HEK293 (cell line): Measurements from ENCODE around the gene PAN2.

Source experiments
- CTCF ChIA-PET: fragments of 350-600 bp; formaldehyde crosslinking; extraction: SDS; loops from one replicate; lab custom pipeline; 2021; ENCODE audit warnings: antibody characterized with exemption; lab: Yijun Ruan, JAX
- POLR2A ChIA-PET: fragments of 300-600 bp; formaldehyde crosslinking; extraction: SDS; loops from one replicate; lab custom pipeline; 2020; ENCODE audit warnings: antibody characterized with exemption, inconsistent platforms; lab: Yijun Ruan, JAX
- H3K27ac ChIP-seq: fragments of 200-500 bp; sonication (Bioruptor generic); 2 replicates; pipeline ENCODE4 v1.5.1; 2014; ENCODE audit warnings: low read depth, low read length, control low read depth, inconsistent platforms; ENCODE audit errors: extremely low read depth
- H3K36me3 ChIP-seq, 2 experiments: fragments of 200-500 bp in 1 of 2; sonication (Bioruptor generic) in 1 of 2; 1 replicate in 1 of 2; 2 replicates in 1 of 2; pipeline ENCODE4 v1.5.1; 2014 to 2017; ENCODE audit warnings: inconsistent platforms in 2 of 2, low read length in 2 of 2; ENCODE audit not compliant: control insufficient read depth in 2 of 2, insufficient read depth in 1 of 2
- H3K4me1 ChIP-seq: fragments of 200-500 bp; sonication (Bioruptor generic); 2 replicates; pipeline ENCODE4 v1.5.1; 2014; ENCODE audit warnings: mild to moderate bottlenecking, low read length, inconsistent platforms; ENCODE audit not compliant: control insufficient read depth, insufficient read depth
- H3K4me3 ChIP-seq: 2 replicates; pipeline ENCODE4 v1.5.1; 2011; ENCODE audit warnings: low read depth, mild to moderate bottlenecking, control low read depth, low read length, moderate library complexity
- H3K9me3 ChIP-seq: fragments of 200-500 bp; sonication (Bioruptor generic); 2 replicates; pipeline ENCODE4 v1.5.1; 2014; ENCODE audit warnings: low read depth, low read length, inconsistent platforms; ENCODE audit not compliant: control insufficient read depth, insufficient read depth
- SP7 ChIP-seq: fragments of 450-650 bp; formaldehyde crosslinking; IDR thresholded peaks from 2 replicates; pipeline ENCODE4 v1.5.1; 2016; ENCODE audit warnings: missing biosample characterization, missing genetic modification characterization
- YY2 ChIP-seq: fragments of 450-650 bp; formaldehyde crosslinking; IDR thresholded peaks from 2 replicates; pipeline ENCODE4 v1.5.1; 2016; ENCODE audit warnings: missing biosample characterization, missing genetic modification characterization
- ZBTB17 ChIP-seq: fragments of 450-650 bp; formaldehyde crosslinking; IDR thresholded peaks from 2 replicates; pipeline ENCODE4 v1.5.1; 2016; ENCODE audit warnings: missing biosample characterization, missing genetic modification characterization
- ZNF175 ChIP-seq: fragments of 450-650 bp; formaldehyde crosslinking; IDR thresholded peaks from 2 replicates; pipeline ENCODE4 v1.5.1; 2016; ENCODE audit warnings: missing biosample characterization, missing genetic modification characterization
- ZNF214 ChIP-seq: fragments of 450-650 bp; formaldehyde crosslinking; IDR thresholded peaks from 2 replicates; pipeline ENCODE4 v1.5.1; 2017; ENCODE audit warnings: missing biosample characterization, mild to moderate bottlenecking, missing genetic modification characterization, borderline replicate concordance
- ZNF335 ChIP-seq: fragments of 450-650 bp; formaldehyde crosslinking; conservative IDR thresholded peaks from 2 replicates; pipeline ENCODE4 v1.5.1; 2016; ENCODE audit warnings: missing biosample characterization, missing genetic modification characterization
- ZNF341 ChIP-seq: fragments of 450-650 bp; formaldehyde crosslinking; IDR thresholded peaks from 2 replicates; pipeline ENCODE4; 2016; ENCODE audit warnings: low read depth, missing biosample characterization, missing genetic modification characterization
- ZNF629 ChIP-seq: fragments of 450-650 bp; formaldehyde crosslinking; IDR thresholded peaks from 2 replicates; pipeline ENCODE4 v1.5.1; 2017; ENCODE audit warnings: missing biosample characterization, missing genetic modification characterization
- ZNF654 ChIP-seq: fragments of 450-650 bp; formaldehyde crosslinking; IDR thresholded peaks from 2 replicates; pipeline ENCODE4 v1.5.1; 2016; ENCODE audit warnings: low read depth, missing biosample characterization, missing genetic modification characterization
- ZNF830 ChIP-seq: fragments of 450-650 bp; IDR thresholded peaks from 2 replicates; pipeline ENCODE4 v1.5.0; 2018; ENCODE audit warnings: missing biosample characterization, missing genetic modification characterization, low read depth, mild to moderate bottlenecking, moderate library complexity
- ZSCAN16 ChIP-seq: fragments of 450-650 bp; formaldehyde crosslinking; IDR thresholded peaks from 2 replicates; pipeline ENCODE4 v1.5.1; 2016; ENCODE audit warnings: missing biosample characterization, missing genetic modification characterization
- TF ChIP-seq, protein P1 (sequence below): fragments of 450-650 bp; formaldehyde crosslinking; IDR thresholded peaks from 2 replicates; pipeline ENCODE4 v1.5.1; 2016; ENCODE audit warnings: missing biosample characterization, missing genetic modification characterization
- TF ChIP-seq, protein P2 (sequence below): fragments of 450-650 bp; formaldehyde crosslinking; IDR thresholded peaks from 2 replicates; pipeline ENCODE4; 2016; ENCODE audit warnings: missing biosample characterization, missing genetic modification characterization
- TF ChIP-seq, protein P3 (sequence below): fragments of 450-650 bp; formaldehyde crosslinking; IDR thresholded peaks from 2 replicates; pipeline ENCODE4 v1.5.1; 2016; ENCODE audit warnings: missing biosample characterization, missing genetic modification characterization, borderline replicate concordance
- TF ChIP-seq, protein P4 (sequence below): fragments of 450-650 bp; formaldehyde crosslinking; IDR thresholded peaks from 2 replicates; pipeline ENCODE4 v1.5.1; 2016; ENCODE audit warnings: missing biosample characterization, missing genetic modification characterization
- TF ChIP-seq, protein P5 (sequence below): fragments of 450-650 bp; formaldehyde crosslinking; conservative IDR thresholded peaks from 2 replicates; pipeline ENCODE4 v1.5.1; 2016; ENCODE audit warnings: low read depth, missing biosample characterization, missing genetic modification characterization
- TF ChIP-seq, protein P6 (sequence below): fragments of 450-650 bp; formaldehyde crosslinking; IDR thresholded peaks from 2 replicates; pipeline ENCODE4 v1.5.1; 2016; ENCODE audit warnings: missing biosample characterization, missing genetic modification characterization

PAN2 gene

DNA sequence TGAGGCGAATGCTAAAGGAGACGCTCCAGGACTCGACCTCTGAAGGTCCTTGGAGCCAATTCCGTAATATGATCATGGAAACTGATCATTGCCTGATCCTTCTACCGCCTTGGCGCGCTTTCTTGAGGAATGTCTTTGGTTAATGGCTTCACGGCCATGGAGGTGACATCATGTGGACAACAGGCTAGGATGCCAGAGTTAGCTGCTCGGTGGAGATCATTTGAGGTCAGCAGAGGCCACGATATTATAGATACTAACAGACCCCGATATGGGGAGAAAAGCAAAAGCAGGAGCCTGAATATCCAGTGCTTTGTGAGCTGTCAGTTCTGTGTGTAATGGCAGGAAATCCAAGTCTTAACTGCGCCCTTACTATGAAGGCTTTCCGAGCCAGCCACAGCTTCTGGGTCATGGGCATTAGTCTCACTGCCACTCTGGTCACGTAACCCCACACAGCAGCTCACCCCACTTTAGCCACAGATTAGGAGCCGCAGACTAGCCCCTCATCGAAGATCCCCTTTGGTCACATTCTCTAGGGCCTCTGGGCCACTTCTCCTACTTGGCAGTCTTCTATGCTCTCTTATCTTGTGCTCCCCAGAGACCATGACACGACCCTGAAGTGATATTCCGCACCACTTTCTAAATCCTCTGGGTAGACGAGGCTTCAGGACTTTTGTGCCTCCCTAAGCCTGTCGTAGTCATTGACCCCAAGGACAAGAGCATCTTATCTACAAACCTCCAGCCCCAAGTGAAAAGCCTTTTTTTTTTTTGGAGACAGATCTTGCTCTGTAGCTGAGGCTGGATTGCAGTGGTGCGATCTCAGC is 32.9 kb downstream of the PAN2 start:
- Histone ChIP-seq H3K27ac (peak overlapping the region; percentile 73), H3K9me3 (no peaks in the 10 kb centered on the region), H3K4me3 (peak overlapping the region; percentile 38), H3K36me3 (peaks cover 19 to 53% of the 10 kb centered on the region in 2 experiments; a peak in 2 of 3 replicates), H3K4me1 (peaks cover 4% of the 10 kb centered on the region; the same call in 1 of the 2 replicates)
- ChIA-PET POLR2A (interaction anchor here (1.2 to 2.8 kb wide), 3 partner anchors 10 to 183 kb away, joined by 5 to 7 read pairs (median 6); partner anchors contain the start of gene ZC3H10), CTCF (interaction anchor here (0.5 to 1.0 kb wide), 5 partner anchors 43 to 221 kb away, joined by 3 to 4 read pairs (median 3); partner anchors contain the start of genes ANKRD52 and RBMS2)
- TF ChIP-seq ZNF214 (tag by site-specific recombination) (no peak), ZNF629 (tag by site-specific recombination) (0 out of 2 replicates have a peak, but pooled peaks have one; percentile 32), ZNF341 (tag by site-specific recombination) (no peak), SP7 (tag by site-specific recombination) (peak; percentile 41; the same call in 1 of the 2 replicates), ZNF654 (0 out of 2 replicates have a peak, but pooled peaks have one; percentile 8), ZBTB17 (peak; percentile 91), ZNF335 (tag by site-specific recombination) (peak; percentile 98), YY2 (peak; percentile 67; the same call in 1 of the 2 replicates), ZNF830 (tag by site-specific recombination) (no peak), ZSCAN16 (tag by site-specific recombination) (no peak), ZNF175 (tag by site-specific recombination) (no peak)
- TF ChIP-seq, protein P1, sequence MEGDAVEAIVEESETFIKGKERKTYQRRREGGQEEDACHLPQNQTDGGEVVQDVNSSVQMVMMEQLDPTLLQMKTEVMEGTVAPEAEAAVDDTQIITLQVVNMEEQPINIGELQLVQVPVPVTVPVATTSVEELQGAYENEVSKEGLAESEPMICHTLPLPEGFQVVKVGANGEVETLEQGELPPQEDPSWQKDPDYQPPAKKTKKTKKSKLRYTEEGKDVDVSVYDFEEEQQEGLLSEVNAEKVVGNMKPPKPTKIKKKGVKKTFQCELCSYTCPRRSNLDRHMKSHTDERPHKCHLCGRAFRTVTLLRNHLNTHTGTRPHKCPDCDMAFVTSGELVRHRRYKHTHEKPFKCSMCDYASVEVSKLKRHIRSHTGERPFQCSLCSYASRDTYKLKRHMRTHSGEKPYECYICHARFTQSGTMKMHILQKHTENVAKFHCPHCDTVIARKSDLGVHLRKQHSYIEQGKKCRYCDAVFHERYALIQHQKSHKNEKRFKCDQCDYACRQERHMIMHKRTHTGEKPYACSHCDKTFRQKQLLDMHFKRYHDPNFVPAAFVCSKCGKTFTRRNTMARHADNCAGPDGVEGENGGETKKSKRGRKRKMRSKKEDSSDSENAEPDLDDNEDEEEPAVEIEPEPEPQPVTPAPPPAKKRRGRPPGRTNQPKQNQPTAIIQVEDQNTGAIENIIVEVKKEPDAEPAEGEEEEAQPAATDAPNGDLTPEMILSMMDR (tag by site-specific recombination): 0 out of 2 replicates have a peak, but pooled peaks have one; percentile 14
- TF ChIP-seq, protein P2, sequence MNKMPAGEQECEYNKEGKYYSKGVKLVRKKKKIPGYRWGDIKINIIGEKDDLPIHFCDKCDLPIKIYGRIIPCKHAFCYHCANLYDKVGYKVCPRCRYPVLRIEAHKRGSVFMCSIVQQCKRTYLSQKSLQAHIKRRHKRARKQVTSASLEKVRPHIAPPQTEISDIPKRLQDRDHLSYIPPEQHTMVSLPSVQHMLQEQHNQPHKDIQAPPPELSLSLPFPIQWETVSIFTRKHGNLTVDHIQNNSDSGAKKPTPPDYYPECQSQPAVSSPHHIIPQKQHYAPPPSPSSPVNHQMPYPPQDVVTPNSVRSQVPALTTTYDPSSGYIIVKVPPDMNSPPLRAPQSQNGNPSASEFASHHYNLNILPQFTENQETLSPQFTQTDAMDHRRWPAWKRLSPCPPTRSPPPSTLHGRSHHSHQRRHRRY (tag by site-specific recombination): no peak
- TF ChIP-seq, protein P3, sequence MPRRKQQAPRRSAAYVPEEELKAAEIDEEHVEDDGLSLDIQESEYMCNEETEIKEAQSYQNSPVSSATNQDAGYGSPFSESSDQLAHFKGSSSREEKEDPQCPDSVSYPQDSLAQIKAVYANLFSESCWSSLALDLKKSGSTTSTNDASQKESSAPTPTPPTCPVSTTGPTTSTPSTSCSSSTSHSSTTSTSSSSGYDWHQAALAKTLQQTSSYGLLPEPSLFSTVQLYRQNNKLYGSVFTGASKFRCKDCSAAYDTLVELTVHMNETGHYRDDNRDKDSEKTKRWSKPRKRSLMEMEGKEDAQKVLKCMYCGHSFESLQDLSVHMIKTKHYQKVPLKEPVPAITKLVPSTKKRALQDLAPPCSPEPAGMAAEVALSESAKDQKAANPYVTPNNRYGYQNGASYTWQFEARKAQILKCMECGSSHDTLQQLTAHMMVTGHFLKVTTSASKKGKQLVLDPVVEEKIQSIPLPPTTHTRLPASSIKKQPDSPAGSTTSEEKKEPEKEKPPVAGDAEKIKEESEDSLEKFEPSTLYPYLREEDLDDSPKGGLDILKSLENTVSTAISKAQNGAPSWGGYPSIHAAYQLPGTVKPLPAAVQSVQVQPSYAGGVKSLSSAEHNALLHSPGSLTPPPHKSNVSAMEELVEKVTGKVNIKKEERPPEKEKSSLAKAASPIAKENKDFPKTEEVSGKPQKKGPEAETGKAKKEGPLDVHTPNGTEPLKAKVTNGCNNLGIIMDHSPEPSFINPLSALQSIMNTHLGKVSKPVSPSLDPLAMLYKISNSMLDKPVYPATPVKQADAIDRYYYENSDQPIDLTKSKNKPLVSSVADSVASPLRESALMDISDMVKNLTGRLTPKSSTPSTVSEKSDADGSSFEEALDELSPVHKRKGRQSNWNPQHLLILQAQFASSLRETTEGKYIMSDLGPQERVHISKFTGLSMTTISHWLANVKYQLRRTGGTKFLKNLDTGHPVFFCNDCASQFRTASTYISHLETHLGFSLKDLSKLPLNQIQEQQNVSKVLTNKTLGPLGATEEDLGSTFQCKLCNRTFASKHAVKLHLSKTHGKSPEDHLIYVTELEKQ (tag by site-specific recombination): peak; percentile 23; the same call in 1 of the 2 replicates
- TF ChIP-seq, protein P4, sequence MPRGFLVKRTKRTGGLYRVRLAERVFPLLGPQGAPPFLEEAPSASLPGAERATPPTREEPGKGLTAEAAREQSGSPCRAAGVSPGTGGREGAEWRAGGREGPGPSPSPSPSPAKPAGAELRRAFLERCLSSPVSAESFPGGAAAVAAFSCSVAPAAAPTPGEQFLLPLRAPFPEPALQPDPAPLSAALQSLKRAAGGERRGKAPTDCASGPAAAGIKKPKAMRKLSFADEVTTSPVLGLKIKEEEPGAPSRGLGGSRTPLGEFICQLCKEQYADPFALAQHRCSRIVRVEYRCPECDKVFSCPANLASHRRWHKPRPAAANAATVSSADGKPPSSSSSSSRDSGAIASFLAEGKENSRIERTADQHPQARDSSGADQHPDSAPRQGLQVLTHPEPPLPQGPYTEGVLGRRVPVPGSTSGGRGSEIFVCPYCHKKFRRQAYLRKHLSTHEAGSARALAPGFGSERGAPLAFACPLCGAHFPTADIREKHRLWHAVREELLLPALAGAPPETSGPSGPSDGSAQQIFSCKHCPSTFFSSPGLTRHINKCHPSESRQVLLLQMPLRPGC (tag by site-specific recombination): peak; percentile 70
- TF ChIP-seq, protein P5, sequence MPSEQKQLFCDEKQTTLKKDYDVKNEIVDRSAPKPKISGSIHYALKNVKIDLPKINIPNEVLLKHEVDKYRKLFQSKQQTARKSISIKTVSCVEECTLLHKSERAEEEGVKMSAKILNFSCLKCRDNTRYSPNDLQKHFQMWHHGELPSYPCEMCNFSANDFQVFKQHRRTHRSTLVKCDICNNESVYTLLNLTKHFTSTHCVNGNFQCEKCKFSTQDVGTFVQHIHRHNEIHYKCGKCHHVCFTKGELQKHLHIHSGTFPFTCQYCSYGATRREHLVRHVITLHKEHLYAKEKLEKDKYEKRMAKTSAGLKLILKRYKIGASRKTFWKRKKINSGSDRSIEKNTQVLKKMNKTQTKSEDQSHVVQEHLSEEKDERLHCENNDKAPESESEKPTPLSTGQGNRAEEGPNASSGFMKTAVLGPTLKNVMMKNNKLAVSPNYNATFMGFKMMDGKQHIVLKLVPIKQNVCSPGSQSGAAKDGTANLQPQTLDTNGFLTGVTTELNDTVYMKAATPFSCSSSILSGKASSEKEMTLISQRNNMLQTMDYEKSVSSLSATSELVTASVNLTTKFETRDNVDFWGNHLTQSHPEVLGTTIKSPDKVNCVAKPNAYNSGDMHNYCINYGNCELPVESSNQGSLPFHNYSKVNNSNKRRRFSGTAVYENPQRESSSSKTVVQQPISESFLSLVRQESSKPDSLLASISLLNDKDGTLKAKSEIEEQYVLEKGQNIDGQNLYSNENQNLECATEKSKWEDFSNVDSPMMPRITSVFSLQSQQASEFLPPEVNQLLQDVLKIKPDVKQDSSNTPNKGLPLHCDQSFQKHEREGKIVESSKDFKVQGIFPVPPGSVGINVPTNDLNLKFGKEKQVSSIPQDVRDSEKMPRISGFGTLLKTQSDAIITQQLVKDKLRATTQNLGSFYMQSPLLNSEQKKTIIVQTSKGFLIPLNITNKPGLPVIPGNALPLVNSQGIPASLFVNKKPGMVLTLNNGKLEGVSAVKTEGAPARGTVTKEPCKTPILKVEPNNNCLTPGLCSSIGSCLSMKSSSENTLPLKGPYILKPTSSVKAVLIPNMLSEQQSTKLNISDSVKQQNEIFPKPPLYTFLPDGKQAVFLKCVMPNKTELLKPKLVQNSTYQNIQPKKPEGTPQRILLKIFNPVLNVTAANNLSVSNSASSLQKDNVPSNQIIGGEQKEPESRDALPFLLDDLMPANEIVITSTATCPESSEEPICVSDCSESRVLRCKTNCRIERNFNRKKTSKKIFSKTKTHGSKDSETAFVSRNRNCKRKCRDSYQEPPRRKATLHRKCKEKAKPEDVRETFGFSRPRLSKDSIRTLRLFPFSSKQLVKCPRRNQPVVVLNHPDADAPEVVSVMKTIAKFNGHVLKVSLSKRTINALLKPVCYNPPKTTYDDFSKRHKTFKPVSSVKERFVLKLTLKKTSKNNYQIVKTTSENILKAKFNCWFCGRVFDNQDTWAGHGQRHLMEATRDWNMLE (tag by site-specific recombination): peak; percentile 45; the same call in 1 of the 2 replicates
- TF ChIP-seq, protein P6, sequence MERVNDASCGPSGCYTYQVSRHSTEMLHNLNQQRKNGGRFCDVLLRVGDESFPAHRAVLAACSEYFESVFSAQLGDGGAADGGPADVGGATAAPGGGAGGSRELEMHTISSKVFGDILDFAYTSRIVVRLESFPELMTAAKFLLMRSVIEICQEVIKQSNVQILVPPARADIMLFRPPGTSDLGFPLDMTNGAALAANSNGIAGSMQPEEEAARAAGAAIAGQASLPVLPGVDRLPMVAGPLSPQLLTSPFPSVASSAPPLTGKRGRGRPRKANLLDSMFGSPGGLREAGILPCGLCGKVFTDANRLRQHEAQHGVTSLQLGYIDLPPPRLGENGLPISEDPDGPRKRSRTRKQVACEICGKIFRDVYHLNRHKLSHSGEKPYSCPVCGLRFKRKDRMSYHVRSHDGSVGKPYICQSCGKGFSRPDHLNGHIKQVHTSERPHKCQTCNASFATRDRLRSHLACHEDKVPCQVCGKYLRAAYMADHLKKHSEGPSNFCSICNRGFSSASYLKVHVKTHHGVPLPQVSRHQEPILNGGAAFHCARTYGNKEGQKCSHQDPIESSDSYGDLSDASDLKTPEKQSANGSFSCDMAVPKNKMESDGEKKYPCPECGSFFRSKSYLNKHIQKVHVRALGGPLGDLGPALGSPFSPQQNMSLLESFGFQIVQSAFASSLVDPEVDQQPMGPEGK (tag by site-specific recombination): no peak
